Body of pancreas (tissue), 4 donors: ENCODE measurements around the gene UBALD1. TPM values are rescaled to one million over a fixed set of nuclear protein-coding genes. Genes with fewer than 3 reads are reported as not detected.
A peak's percentile ranks its signal among the peaks of the same experiment; 100 is the strongest.
"Not testable (repeated sequence)": the region's sequence is repeated elsewhere in the genome, so short reads cannot be mapped to it uniquely, and the experiment has no call there.

Experiments
- ATAC-seq: fragments of 150-250 bp; one replicate; pipeline ENCODE4 v1.9.1; 2016
- DNase-seq, 4 donors: peaks; one replicate each; pipeline ENCODE4 v3.0.0-alpha.2; 2019
- H3K27ac ChIP-seq, 4 donors: fragments of 200-600 bp; sonication (generic); 1 replicate in 3 of 4; 2 replicates in 1 of 4; pipeline versions ENCODE4 v1.5.1 to v1.6.1; 2016 to 2019; ENCODE audit warnings: mild to moderate bottlenecking in 1 of 4, mixed read lengths in 1 of 4, moderate library complexity in 1 of 4
- H3K27me3 ChIP-seq, 2 donors: fragments of 200-600 bp; sonication (generic); one replicate each; pipeline ENCODE4 v1.6.0; 2016; ENCODE audit warnings: mild to moderate bottlenecking in 1 of 2
- H3K36me3 ChIP-seq, 2 donors: fragments of 200-600 bp; sonication (generic); replicated peaks in 1 of 2; 2 replicates each; pipeline ENCODE4 v1.5.1; 2016; ENCODE audit warnings: low read depth in 2 of 2; ENCODE audit not compliant: insufficient read depth in 1 of 2
- H3K4me1 ChIP-seq: fragments of 200-600 bp; sonication (generic); one replicate; pipeline ENCODE4 v1.6.0; 2016
- H3K4me3 ChIP-seq, 2 donors: fragments of 200-600 bp; sonication (generic); 1 replicate in 1 of 2; 2 replicates in 1 of 2; pipeline ENCODE4 v1.5.1; 2016 to 2019
- H3K9me3 ChIP-seq, 3 donors: fragments of 200-600 bp; sonication (generic); 1 replicate in 2 of 3; 2 replicates in 1 of 3; pipeline ENCODE4 v1.5.1; 2016
- POLR2A ChIP-seq, 3 donors: fragments of 450-650 bp; IDR thresholded peaks; one replicate each; pipeline ENCODE4 v1.6.1; 2016; ENCODE audit warnings: antibody characterized with exemption in 3 of 3, mild to moderate bottlenecking in 2 of 3
- WGBS, 2 donors: methylation state at CpG; one replicate each; pipeline ENCODE4 v1.1.5; 2017; 5-methylcytosine and 5-hydroxymethylcytosine counted together
- intact Hi-C: fragments of 100-400 bp; cut with DNase I; formaldehyde crosslinking; loops from one replicate; pipeline ENCODE4 v1.15.1; 2023
- total RNA-seq, 2 donors: library from RNA; depleted of rRNA; stranded (reverse); fragments of >200 nt; gene quantifications; one replicate each; pipeline ENCODE4 v1.1.0, GENCODE V29; 2016
- TF ChIP-seq, protein P1 (sequence below), 7 experiments: fragments of 450-650 bp in 4 of 7; fragments of 200-600 bp in 3 of 7; sonication (generic) in 3 of 7; IDR thresholded peaks; one replicate each; pipeline ENCODE4 v1.5.1; 2016 to 2019; ENCODE audit warnings: antibody characterized with exemption in 7 of 7

The UBALD1 gene
- total RNA-seq, 2 donors from 2014 or later = 11.9 to 19.4 TPM

DNA sequence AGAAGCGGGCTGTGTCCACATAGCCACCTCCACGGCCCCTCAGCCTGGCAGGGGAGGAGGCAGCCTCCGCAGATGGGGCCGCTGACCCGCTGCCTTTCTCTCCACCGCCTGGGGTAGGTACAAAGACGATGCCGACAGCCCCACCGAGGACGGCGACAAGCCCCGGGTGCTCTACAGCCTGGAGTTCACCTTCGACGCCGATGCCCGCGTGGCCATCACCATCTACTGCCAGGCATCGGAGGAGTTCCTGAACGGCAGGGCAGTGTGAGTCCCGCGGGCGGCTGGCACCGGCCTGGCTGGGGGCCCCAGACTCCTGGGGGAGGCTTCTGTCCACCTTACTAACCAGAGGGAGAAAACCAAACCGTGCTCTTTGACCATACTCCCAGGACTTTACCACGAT lies 37.9 kb upstream of the UBALD1 start:
- ATAC-seq = no peak
- intact Hi-C loops = no loop called here

DNA sequence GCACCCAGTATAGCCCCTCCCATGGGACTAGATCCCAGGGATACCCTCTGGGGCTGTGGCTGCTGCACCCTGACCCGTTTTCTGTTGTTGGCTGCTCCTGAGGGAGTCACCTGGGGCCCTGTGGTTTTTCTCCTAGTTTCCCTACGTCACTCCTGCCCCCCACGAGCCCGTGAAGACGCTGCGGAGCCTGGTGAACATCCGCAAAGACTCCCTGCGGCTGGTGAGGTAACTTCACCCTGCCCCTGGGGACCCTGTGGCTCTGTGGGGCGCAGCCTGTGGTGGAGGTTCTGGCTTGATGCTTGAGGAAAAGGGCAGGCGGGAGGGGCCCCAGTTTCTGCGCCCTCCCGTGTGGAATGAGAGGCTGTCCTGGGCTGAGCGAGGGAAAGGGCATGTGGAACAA lies 37.1 kb upstream of the UBALD1 start:
- intact Hi-C loops = no loop called here
- peak overlapping the region in 1 of 4 donors; percentile 88 for H3K27ac ChIP-seq
- no peaks in the 10 kb centered on the region for H3K9me3 ChIP-seq
- 92 to 97% methylated on average over 12 to 13 of the region's 13 CpGs for WGBS, 2 donors
- peaks cover 0 to 4% of the 10 kb centered on the region in 2 donors for H3K36me3 ChIP-seq
- peaks cover 32% of the 10 kb centered on the region for H3K4me1 ChIP-seq
- H3K27me3 ChIP-seq = no peaks in the 10 kb centered on the region
- TF ChIP-seq, protein P1, sequence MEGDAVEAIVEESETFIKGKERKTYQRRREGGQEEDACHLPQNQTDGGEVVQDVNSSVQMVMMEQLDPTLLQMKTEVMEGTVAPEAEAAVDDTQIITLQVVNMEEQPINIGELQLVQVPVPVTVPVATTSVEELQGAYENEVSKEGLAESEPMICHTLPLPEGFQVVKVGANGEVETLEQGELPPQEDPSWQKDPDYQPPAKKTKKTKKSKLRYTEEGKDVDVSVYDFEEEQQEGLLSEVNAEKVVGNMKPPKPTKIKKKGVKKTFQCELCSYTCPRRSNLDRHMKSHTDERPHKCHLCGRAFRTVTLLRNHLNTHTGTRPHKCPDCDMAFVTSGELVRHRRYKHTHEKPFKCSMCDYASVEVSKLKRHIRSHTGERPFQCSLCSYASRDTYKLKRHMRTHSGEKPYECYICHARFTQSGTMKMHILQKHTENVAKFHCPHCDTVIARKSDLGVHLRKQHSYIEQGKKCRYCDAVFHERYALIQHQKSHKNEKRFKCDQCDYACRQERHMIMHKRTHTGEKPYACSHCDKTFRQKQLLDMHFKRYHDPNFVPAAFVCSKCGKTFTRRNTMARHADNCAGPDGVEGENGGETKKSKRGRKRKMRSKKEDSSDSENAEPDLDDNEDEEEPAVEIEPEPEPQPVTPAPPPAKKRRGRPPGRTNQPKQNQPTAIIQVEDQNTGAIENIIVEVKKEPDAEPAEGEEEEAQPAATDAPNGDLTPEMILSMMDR (IDR thresholded peaks at IDR 0.05) = no peak
- TF ChIP-seq POLR2A (IDR thresholded peaks at IDR 0.05) = no peak
- H3K4me3 ChIP-seq = no peak overlapping the region
- ATAC-seq (no peak), DNase-seq (no peak)

More for the DNA sequence above, 37.9 kb upstream of the UBALD1 start:
- H3K4me1 ChIP-seq = peaks cover 32% of the 10 kb centered on the region
- H3K27ac ChIP-seq = peak overlapping the region; percentile 80 to 90 (median 86)
- no peak for DNase-seq
- no peak overlapping the region for H3K4me3 ChIP-seq
- H3K36me3 ChIP-seq = peaks cover 0 to 4% of the 10 kb centered on the region in 2 donors
- WGBS, 2 donors = 93 to 94% methylated on average over 19 to 25 of the region's 25 CpGs
- H3K27me3 ChIP-seq = no peaks in the 10 kb centered on the region
- TF ChIP-seq POLR2A (IDR thresholded peaks at IDR 0.05) = no peak
- TF ChIP-seq, protein P1 (IDR thresholded peaks at IDR 0.05) = no peak
- no peaks in the 10 kb centered on the region for H3K9me3 ChIP-seq

DNA sequence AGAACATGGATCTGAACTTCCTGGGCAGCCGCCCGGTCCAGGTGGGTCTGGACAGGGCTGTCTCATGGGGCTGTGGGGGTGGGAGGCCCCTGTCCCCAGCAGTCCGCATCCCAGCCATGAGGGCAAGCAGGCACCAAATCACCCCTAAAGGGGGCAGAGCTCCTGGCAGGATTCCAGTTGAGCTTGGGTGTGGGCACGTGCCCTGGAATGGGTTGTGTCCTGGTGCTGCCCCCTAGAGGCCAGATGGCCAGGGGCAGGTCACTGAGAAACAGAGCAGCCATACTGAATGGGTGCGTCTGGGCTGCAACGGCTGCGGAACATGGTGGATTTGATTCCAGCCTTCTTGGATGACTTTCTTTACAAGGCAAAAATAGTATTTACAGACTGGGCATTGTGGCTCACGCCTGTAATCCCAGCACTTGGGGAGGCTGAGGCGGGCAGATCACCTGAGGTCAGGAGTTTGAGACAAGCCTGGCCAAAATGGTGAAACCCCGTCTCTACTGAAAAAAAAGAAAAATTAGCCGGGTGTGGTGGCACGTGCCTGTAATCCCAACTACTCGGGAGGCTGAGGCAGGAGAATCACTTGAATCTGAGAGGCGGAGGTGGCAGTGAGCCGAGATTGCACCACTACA lies 35.9 kb upstream of the UBALD1 start:
- H3K4me3 ChIP-seq, H3K27ac ChIP-seq, H3K27me3 ChIP-seq, intact Hi-C loops, H3K9me3 ChIP-seq, ATAC-seq, H3K36me3 ChIP-seq: not testable (repeated sequence)
- TF ChIP-seq, protein P1 (IDR thresholded peaks at IDR 0.05) = peak; percentile 48 to 69 (median 66)
- DNase-seq = peak; percentile 57 to 78 (median 70)
- H3K4me1 ChIP-seq = peaks cover 31% of the 10 kb centered on the region
- WGBS, 2 donors = 77 to 82% methylated on average over 13 to 15 of the region's 15 CpGs

DNA sequence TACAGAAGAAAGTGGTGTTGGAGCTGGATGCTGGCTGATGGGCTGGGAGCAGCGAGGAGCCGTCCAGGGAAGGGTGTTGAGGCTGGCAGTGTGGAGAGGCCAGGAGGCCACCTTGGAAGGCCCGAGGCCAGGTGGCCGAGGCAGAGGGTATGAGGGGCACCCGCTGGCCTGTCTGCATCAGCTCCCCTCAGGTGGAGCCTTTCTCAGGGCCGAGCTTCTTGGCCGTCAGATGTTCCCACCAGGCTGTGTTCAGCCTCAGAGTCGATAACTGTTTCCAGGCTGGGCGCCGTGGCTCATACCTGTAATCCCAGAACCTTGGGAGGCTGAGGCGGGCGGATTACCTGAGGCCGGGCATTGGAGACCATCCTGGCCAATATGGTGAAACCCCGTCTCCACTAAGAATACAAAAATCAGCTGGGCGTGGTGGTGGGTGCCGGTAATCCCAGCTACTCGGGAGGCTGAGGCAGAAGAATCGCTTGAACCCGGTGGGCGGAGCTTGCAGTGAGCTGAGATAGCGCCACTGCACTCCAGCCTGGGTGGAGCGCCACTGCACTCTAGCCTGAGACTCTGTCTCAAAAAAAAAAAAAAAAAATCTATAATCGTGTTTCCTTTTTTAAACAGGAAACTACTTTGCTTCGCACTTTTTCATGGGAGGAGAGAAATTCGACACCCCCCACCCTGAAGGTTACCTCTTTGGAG lies 35.2 kb upstream of the UBALD1 start:
- 88 to 90% methylated on average over 22 of the region's 25 CpGs for WGBS, 2 donors
- intact Hi-C loops = no loop called here
- DNase-seq = peak in 1 of 4 donors; percentile 44

More for the DNA sequence above, 35.2 kb upstream of the UBALD1 start:
- Histone ChIP-seq H3K36me3 (peaks cover 0 to 2% of the 10 kb centered on the region in 2 donors), H3K27ac (no peak overlapping the region), H3K27me3 (no peaks in the 10 kb centered on the region), H3K4me3 (no peak overlapping the region), H3K4me1 (peaks cover 25% of the 10 kb centered on the region), H3K9me3 (no peaks in the 10 kb centered on the region)
- TF ChIP-seq POLR2A (IDR thresholded peaks at IDR 0.05) = no peak
- TF ChIP-seq, protein P1 (IDR thresholded peaks at IDR 0.05) = no peak
- ATAC-seq = no peak
